ENCODE measurements around the gene DEAF1.

DEAF1 gene

DNA sequence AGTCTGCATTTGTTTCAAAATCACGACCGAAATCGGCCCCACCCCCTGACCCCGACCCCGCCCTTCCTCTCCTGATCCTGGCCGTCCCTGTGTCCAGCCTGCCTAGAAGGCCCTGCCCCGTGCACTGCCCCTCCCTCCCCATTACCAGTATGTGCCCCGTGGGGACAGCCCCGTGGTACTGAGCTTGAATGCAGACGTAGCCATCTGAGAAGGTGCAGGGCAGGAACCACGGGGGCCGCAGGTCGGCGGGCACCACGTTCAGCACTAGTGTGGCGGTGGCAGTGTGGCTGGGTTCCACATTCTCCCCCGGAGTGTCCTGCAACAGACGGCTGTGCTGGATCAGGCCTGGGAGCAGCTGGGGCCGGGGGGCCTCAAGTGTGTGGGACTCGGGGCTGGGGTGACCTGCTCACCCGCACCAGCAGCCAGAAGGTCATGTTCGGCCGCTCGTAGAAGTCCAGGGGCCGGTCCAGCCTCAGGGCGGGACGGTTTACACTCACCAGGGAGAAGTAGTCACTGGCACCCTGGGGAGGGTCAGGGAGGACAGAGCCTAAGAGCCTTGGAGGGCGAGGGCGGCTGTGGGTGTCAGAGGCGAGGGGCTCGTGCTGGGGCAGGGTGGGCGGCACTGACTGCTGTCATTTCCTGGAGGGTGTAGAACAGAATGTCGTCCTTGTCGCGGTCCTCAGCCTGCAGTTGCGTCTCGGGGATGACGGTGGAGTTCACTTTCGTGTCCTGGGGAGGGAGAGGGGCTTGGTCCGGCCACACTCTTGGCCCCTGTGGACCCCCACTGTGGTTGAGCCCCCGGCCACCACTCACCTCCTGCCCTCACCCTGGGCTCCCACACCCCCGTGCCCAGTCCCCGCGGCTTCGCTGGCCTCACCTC, 73.8 kb downstream of the DEAF1 start:
- no peak for DNase-seq

DNA sequence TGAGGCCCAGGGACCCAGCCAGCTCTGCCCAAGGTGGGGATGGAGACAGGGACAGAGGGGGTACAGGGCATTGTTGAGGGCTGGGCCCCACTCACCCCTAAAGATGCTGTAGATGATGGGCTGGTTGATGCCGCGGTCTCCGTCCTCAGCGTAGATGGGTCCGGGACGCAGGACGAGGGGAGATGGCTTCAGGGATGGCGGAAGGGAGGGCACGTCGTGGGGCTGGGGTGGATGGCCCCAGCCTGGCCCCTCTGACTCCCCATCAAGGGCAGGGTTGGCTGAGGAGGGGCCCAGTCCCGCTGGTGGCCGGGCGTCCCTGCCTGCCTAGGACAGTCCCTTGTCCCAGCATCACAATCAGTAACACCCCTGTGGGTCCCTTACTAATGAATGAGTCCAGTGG, 74.8 kb downstream of the DEAF1 start:
- DNase-seq, result no peak

- no peak for DNase-seq
These were observed 75.4 kb downstream of the DEAF1 start for GRCh38 chr11:619628-620050.

- DNase-seq, result no peak
These were observed 76.0 kb downstream of the DEAF1 start for GRCh38 chr11:618856-619627.

GRCh38 chr11:617912-618682, 76.9 kb downstream of the DEAF1 start:
- no peak for DNase-seq

DNA sequence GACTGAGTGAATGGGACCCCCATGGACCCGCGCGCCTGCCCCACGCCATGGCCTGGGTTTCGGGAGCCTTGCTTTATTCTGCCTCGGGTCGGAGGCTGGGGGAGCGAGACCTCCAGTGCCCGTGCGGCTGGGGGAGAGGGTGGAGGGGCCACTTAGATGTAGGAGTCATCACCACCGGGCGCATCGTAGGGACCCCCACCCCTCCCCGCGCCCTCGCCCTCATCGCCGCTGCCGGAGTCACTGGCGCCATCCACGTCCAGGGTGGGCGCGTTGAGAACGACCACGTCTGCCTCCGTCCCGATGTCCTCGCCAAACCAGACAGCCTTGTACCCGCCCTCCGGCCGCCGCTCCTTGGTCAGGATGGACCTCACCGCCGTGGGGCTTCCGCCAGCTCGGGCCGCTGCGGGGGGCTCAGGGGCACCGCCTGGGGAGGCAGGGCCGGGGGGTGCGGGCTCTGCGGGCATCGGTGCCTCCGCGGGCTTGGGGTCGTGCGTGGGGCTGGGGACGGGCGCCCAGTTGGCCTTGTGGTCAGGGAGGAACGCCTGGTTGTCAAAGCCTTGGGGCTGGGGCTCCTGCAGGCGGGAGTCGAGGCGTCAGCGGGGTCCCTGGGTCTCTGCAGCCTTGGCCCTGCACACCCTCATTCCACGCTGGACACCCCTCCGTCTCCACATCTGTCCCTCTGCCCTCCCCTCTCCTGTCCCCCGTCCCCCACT, 77.7 kb downstream of the DEAF1 start:
- DNase-seq, result no peak

DNA sequence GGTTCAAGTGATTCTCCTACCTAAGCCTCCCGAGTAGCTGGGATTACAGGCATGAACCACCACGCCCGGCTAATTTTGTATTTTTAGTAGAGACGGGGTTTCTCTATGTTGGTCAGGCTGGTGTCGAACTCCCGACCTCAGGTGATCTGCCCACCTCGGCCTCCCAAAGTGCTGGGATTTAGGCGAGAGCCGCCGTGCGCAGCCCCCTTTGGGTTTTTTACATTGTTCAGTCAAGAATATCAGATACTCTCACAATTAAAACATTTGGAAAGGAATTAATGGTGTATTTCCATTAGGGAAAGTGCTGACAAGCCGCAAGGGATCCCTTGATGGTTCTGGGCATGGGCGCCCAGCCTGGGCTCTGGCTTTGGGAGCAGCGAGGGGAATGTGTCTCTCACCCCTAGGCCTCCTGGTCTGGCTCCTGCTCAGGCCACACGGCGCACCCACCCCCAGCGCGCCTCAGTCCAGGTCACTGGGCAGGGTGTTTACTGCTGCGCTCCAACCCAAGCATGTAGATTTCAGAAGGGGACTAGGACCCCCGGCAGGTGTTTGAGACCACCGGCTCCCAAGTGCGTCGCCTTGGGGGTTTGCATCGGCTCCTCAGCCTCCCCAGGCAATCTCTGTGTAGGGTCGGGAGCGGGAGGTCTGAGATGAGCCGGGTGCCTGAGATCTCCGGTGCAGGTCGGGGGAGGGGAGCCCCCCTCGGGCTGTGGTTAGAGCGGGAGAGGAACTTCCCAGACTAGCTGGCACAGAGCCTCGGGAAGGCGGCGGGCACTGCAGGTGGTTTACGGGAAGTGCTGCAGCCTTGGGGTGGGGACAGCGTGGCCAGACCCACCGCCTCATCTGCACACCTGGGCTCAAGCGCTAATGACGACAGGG, 78.5 kb downstream of the DEAF1 start:
- no peak for DNase-seq

DNA sequence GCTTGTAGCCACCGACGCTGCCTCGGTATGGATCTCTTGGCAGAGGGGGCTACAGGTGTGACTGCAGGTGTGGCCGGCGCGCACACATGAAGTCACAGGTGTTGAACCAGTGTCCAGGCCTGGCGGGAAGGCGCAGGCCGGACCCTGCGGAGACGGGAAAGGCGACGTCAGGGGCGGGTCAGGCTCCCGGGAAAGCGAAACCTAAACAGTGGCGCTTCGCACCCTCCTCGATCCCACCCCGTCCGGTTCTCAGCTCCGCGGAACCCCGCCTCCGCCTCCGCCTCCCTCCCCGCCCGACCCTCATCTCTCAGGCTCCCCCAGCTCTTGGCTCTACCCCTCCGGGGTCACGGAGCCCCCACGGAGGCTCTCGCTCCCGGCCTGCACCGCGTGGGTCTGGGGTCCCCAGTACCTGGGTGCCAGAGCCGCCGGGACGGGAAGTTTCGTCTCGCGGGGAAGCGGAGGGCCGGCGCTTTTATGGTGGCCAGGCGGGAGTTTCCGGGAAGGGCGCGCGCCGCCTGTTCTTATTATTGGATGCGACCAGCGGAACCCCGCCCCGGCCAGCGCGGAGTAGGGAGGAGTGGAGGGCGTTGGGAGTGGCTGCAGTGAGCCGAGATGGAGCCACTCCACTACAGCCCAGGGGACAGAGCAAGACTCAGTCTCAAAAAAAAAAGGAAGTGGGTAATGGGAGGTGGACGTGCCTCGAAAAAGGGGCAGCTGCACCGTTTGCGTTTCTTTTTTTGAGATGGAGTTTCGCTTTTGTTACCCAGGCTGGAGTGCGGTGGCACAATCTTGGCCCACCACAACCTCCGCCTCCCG, 79.3 kb downstream of the DEAF1 start, which contains the start of gene IRF7:
Gene IRF7, minus strand, starts transcription at position 447 of the 816 bp plus-strand sequence. CDS start 586 bp downstream, outside the sequence.
- peak; percentile 86 for DNase-seq

DNA sequence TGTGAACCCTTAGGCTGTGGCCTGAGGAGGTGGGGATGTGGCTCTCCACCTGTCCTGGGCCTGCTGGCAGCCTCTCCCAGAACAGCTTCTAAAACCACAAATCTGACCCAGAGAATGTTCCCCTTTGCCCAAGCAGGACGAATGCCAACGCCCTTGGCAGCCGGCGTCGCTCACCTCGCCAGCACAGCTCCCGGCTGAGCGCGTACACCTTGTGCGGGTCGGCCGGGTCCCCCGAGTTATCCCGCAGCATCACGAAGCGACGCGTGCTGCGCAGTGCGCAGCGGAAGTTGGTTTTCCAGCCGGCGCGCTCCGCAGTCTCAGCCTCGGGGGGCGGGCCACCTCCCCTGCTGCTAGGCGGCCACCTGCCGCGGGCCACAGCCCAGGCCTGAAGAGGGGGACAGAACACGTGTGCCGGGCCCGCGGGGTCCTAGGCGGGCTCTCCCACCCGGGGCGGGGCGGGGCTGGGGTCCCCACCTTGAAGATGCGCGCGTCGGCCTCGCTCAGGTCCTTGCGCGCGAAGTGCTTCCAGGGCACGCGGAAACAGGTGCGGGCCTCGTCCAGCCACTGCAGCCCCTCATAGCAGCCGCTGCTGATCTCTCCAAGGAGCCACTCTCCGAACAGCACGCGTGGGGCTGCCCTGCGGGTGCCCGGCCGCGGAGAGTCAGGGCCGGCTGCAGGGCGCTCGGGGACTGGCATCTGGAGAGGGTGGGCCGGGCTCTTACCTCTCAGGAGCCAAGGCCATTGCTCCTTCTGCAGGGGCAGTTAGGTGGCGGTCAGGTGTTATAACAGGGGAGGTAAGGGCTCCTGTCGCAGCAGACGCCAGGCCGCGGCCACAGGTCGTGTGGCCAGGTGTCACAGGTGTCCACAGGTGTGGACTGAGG, 80.2 kb downstream of the DEAF1 start:
- no peak for DNase-seq

GRCh38 chr11:614021-614622, 80.9 kb downstream of the DEAF1 start:
- no peak for DNase-seq

DNA sequence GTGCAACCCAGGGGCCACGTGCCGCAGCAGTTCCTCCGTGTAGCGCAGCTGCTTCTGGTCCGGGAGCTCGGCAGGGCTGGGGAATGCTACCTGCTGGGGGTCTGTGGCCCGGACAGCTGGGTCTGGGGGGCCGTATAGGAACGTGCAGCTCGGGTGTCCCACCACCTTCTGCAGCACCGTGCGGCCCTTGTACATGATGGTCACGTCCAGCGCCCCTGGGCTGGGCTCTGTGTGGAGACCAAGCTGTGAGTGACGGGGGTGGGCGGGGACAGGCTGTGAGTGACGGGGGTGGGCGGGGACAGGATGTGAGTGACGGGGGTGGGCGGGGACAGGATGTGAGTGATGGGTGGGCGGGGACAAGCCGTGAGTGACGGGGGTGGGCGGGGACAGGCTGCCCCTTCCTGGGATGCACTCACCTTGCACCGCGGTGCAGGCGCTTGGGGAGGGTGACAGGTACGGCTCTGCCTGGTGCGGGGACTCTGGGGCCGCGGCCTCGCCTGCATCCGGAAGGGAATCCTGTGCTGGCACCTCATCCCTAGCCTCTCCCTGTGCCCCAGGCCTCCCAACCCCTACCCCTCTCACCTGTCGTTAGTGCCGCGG, 81.6 kb downstream of the DEAF1 start:
- peak; percentile 18 for DNase-seq

GRCh38 chr11:612961-613300, 82.1 kb downstream of the DEAF1 start:
- DNase-seq, result no peak

GRCh38 chr11:612201-612960, 82.6 kb downstream of the DEAF1 start:
- DNase-seq, result peak; percentile 16

DNA sequence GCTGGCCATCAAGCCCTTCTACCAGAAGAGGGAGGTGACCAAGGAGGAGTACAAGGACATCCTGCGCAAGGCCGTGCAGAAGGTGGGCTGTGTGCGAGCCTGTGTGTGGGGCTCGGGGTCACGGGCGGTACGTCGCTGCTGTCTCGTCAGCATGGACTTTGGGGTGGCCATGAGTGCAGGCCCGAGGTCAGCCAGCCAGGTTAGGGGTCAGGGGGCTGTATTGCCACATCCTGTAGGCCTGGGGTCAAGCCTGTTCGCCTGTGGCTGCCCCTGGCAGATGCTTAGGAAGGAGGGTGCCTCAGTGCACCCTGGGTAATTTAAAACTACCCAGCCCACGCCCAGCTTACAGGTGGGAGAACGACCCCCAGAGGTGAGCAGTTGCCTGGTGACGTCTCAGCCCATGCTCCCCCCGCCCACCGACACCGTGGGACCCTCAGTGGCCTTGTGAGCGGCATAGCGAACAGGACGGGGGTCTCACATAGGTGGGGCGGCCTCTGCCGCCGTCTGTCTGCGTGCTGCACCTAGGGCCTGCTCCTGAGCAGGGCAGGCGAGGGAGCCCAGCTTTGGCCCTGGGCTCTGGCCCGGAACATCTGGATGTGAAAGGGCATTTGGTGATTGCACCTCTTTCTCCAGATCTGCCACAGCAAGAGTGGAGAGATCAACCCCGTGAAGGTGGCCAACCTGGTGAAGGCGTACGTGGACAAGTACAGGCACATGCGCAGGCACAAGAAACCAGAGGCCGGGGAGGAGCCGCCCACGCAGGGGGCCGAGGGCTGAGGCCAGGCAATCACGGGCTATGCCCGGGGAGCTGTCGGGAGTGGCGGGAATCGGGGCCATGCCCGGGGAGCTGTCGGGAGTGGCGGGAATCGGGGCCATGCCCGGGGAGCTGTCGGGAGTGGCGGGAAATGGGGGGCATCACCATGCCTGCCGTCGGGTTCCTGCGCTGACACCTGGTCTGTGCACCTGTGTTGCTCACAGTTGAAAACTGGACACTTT, 83.7 kb downstream of the DEAF1 start:
- no peak for DNase-seq

- DNase-seq, result no peak
These were observed 84.7 kb downstream of the DEAF1 start for GRCh38 chr11:610146-610801.

GRCh38 chr11:609341-609811, 85.6 kb downstream of the DEAF1 start:
- no peak for DNase-seq
